Activated CD8-positive, alpha-beta memory T cell treated with anti-CD3 and anti-CD28 coated beads, Interleukin-2, amount 50 U/mL, for 1 hour (primary cell): Measurements from ENCODE around the gene ITGB2.
A peak's percentile ranks its signal among the peaks of the same experiment; 100 is the strongest.

Source experiments
- DNase-seq: peaks from one replicate; pipeline ENCODE4 v3.0.0-alpha.2; 2020; ENCODE audit errors: extremely low read depth

The ITGB2 gene

DNA sequence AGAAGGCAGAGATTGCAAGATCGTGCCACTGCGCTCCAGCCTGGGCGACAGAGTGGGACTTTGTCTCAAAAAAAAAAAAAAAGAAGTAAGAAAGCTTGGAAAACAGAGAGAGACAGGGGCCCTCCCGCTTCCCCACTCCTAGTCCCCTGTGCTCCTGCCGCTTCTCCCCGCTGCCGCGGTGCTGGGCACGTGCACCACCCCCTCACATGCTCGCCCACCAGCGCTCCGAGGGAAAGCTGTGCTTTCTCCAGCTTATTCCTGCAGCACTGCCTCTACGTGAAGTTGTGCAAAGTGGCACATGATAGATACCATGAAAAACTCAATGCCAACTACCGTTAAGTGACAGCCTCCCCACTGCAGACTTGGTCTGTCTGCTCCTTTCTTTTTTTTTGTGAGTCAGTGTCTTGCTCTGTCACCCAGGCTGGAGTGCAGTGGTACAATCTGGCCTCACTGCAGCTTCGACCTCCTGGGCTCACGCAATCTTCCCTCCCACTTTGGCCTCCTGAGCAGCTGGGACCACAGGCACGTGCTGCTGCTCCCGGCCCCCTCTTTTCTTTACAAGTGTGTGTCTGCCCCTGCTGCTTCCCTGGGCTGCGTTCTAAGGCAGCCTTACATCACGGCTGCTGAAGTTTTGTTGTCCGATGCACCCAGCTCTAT is 34.6 kb upstream of the ITGB2 start:
- no peak for DNase-seq

DNA sequence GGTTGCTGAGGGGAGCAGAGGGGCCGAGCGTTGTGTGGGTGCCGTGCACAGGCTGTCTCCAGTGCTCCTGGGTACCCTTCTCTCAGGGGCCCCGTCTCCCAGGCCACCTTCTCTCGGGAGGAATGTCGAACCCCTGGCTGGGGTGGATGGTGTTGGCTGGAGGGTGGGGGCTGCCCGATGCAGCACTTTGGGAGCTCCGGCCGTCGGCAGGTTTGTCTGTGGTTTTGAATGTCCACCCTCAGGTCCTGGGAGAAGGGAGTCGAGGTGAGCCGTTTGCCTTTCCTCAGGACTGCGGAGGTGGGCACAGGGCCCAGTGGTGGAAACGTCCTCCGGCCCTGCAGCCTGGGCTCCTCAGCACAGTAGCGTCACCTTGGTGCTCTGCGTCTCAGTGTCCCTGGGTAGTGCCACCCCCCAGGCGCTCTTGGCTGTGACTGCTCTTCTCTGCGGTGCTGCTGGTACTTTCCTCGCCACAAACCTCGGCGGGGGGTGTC is 33.6 kb upstream of the ITGB2 start:
- DNase-seq: no peak

DNA sequence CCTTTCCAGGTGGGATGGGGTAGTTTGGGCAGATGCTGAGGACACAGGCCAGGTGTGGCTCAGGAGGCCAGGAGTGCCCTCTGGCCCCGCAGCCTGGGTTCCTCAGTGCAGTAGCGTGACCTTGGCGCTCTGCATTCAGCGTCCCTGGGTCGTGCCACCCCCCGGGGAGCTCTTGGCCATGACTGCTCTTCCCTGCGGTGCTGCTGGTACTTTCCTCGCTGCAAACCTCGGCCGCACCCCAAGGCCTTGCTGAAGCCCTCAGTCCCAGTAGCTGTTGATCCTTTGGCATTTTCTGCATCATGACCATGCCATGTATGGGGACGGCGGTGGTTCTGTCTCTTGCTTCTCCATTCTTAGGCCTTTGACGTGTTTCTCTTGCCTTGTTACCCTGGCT is 32.9 kb upstream of the ITGB2 start:
- DNase-seq: no peak

DNA sequence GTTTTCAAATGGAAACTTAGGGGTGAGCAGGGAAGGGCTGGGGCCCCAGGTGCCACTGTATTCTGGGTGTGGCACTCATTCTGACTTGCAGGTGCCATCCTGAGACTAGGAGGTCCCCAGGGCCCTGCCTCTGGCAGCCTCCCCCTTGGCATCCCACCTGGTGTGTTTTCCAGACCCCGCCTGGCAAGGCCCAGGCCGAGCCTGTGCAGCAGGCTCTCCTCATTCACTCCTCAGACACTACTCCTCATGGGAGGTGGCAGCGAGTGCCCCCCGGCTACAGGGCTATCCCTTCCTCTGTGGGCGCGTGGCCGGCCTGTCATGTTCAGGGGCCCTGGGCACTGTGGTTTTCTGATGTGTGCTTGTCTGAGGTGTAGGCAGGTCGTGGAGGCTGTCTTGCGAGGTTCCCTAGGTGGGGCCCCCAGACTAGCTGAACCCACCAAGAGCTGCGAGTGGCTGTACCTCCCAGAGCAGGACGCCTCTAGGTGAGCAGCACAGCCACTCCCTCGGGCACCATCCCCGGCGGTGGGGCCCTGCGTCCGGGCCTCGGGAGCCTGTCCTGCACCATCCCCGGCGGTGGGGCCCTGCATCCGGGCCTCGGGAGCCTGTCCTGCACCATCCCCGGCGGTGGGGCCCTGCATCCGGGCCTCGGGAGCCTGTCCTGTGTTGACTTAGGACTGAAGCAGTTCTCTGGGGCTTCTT is 32.4 kb upstream of the ITGB2 start:
- no peak for DNase-seq

DNA sequence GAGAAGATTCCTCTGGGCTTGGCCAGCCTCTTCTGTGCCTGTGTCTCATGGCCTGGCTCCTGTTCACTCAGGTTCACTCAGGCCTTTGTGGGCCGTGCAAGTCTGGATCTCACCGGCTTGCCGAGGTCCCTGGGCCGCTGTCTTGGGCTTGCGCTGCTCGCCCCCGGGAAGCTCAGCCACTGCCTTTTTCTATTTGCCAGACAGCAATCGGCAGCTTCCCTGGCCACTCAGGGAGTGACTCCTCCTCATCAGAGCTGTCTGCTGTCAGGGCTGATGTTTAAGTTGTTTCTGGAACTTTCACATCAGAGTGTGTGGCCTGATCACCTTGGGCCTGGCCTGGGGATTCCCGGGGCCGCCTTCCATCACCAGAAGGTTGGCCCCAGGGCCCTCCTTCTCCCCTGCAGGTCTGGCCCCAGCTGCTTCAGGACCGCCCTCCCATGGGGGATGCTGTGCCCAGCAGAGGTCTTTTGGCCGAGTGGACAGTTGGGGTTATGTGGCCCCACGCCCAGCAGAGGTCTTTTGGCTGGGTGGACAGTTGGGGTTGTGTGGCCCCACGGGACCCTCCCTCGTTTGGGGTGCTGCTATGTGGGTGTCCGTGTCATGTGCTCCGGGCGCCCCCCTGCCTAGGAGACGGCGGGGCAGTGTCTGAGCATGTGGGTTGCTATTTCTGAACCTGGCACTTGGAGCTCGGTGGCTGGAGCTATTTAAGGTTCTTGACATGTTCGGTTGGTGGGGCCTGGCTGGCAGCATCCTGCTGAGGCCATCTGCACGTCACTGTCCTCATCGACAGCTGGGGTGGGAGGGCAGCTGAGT is 31.6 kb upstream of the ITGB2 start:
- no peak for DNase-seq

DNA sequence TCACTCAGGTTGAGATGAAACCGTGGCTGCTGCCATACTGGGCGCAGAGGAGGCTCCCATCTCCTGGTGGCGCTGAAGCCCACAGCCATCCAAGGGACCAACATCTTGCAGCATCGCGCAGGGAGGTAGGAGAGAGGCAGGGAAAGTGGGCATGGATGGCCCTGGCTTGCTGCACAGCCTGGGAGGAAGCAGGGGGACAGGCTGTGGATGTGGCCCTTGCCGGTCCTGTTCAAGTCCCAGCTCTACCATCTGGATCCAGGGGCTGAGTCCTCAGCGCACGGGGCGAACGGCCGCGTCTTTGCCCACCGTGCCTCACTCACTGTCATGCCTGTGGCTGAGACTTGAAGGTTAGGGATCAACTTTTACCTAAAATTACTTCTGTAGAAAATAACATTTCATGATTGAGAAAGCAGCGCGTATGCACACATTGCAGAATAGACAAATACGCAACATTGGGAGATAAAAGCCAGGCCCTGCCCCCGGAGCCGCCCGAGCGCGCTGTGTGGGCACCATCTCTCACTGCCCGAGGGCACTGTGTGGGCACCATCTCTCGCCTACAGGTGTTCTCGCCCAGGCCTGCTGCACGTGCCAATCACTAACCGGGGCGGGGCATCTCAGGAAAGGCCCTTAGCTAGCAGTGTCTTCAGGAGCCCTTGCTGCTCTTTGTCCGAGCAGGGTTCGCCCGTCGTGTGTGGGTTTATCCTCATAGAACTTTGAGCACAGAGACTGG is 30.7 kb upstream of the ITGB2 start:
- DNase-seq: no peak

DNA sequence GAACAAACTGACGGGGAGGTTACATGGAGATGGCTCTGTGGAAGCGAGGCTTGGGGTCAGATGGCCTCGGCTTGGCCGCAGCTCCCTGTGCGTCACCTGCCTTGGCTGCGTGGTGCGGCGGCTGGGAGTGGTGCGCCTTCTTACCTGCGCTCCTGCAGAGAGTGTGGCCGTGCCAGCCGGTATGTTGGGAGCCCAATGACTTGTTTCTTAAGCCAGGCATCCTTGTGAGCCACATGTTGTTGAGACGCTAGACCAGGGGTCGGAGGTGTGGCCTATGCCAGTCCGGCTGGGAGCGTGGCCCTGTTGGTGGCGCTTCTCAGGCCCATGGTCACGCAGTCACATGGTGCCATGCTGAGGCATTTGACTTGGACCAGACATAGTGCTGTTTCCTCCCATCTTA is 29.7 kb upstream of the ITGB2 start:
- DNase-seq: no peak

DNA sequence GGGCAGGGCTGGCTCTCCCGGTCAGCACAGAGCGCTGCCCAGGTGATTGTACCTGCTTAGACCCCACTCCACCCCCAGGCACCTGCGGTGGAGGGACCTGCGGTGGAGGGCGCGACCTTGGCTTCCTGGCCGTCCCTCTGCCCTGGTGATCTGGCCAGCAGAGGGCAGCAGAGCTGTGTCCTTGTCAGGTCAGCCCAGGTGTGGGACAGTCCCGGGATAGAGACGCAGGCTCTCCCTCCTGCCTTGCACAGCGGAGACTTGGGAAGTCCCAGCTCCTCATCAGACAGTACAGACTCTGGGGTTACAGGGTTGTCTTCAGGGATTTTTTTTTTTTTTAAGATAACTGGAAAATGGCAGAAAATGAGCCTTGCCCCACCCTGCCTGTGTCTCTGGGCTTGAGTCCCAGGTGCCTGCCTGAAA is 29.1 kb upstream of the ITGB2 start:
- DNase-seq: peak; percentile 38

DNA sequence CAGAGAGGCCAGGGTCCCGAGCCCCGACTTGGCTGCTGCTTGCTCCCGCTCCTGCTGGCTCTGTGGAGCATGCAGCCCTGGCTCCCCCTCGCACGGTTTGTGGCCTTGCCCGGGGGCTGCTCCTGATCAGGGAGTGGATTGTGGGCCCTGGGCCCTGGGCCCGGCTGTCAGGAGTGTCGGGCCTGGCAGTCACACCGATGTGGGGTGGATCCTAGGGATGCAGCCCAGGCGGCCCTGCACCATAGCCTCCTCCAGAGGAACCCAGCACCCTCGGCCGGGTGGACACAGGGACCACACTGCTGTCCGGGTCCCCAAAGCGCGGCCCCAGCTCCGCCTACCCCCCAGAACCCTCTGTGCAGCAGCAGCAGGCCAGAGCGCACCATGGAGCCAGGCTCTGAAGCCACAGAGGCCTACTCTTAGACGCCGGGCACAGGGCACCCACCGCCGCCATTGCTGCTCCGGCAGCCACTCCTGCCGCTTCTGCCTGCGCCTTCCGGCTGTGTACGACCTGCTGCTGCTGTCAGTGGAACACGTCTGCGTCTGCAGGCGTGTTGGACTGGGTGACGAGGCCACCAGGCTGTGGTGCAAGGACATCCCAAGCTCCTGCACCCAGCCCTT is 28.6 kb upstream of the ITGB2 start:
- DNase-seq: no peak

DNA sequence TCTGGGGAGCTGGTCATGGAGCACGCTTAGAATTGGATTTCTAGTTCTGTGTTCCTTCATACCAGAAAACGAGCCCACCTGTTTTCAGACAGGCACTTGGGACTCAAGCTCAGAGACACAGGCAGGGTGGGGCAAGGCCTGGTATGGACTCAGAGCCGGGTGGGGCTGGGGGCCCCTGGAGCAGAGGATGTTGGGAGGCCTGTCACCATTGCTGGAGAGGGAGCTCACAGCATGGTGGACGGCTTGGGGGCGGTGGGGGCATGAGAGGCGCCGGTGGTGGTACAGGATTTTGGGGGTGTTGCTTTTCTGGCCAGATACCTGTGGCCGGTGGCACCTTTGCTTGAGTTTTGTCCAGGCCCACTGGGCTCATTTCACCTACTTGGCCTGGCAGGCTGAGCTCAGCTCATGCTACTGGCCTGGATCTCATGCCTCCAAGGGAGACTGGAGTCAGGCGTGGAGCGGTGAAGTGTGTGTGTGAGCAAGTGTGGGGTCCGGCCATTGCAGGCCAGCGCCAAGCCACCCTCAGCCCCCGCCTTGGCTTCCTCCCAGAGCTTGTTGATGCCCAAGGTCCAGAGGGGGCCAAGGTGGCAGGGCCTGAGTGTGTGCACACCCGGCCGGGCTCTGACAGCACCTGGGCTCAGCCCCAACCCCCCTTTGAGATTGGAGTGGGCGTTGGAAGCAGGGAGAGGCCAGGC is 27.9 kb upstream of the ITGB2 start:
- no peak for DNase-seq

DNA sequence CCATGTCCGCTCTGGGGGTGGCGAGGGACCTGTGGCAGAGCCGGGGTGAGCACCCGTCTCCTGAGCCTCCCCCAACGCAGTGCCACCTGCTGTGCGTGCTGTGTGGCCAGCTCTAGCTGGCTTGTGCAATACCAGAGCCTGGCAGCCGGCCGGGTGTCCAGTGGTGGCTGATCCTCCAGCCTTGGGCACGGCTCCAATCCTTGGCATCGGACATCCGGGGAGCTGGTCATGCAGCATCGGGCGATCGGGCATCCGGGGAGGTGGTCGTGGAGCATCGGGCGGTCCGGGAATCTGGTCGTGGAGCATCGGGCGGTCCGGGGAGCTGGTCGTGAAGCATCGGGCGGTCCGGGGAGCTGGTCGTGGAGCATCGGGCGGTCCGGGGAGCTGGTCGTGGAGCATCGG is 27.2 kb upstream of the ITGB2 start:
- no peak for DNase-seq

DNA sequence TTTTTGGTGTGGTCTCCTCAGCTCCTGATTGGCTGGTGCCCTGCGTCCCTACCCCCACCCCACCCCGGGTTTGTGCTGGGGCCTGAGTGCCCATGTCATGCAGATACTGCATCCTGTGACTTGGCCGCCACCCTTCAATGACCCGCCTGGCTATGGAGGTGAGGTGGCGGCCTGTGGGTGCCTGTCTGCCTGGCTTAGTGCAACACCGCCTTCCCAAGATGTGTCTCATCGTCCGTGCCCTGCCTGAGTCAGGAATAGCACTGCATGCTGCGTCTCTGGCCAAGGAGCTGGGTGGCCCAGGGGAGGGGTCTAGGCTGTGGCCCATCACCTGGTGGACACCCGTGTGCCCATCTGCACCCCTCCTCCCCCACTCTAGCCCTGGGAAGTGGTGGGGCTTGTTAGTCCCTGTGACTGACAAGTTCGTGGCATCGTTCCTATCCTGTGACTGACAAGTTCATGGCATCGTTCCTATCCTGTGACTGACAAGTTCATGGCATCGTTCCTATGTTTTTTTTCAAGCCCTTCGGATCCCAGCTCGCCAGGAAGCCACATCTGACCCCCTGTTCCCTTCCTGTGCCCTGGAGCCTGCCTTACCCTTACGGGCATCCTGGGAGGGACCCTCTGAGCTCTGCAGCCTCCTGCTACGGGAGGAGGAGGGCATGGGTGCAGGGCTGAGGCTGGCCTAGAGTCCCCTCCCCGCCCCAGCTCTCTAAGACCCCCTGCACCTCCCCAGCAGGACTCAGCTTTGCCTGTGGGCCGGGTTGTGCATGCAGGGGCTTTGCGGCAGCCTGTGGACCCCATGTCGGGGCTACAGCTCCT is 26.6 kb upstream of the ITGB2 start:
- no peak for DNase-seq

DNA sequence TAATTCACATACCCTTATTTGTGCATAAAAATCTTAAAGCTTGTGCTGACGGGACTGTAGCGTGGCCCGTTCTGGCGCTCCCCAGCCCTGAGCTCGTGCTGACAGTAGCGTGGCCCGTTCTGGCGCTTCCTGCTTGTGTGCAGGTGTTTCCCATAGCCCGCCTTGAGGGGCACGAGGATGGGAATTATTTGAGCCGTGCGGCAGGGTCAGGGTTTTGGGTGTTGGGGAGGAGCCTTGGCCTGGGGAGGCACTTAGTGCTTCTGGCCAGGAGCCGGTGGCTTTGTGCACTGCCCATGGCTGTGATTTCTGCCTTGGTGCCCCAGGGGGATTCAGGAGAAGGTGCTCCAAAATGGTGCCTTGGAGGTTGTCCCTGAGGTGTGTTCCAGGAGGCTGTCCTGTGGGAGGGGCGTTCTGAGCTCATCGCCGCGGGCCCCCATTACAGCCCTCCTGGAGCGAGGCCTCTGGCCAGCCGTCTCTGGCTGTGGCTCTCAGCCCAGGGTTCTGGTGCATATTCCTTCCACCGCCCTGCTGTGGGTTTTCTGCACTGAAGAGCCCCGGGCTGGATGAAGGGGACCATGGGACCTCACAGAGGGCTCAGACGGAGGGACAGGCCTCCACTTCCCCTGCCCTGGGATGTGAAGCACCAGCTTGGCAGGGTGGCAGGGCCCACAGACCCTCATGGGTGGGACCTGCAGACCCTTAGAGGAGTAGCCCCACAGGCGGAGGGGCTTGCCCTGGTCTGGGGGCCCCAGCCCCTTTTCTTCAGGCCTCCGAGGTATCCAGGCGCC is 25.7 kb upstream of the ITGB2 start:
- no peak for DNase-seq

DNA sequence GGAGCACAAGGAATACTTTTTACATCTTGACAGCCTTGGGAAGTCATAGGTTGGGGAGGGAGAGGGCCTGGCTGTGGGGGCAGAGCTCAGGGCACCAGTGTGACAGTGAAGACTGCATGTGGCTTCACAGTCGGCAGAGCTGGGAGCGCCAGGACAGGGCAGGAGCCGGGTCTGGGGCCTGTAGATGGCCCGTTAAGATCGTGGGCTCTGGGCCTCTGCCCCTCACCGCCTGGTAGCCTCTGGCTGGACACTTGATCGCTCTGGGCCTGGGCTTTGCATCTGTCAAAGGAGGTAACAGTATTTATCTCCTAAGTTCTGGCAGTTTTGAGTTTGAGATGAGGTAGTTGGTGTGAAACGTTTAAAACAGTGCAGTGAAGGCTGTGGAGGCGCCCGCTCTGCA is 23.9 kb upstream of the ITGB2 start:
- no peak for DNase-seq

DNA sequence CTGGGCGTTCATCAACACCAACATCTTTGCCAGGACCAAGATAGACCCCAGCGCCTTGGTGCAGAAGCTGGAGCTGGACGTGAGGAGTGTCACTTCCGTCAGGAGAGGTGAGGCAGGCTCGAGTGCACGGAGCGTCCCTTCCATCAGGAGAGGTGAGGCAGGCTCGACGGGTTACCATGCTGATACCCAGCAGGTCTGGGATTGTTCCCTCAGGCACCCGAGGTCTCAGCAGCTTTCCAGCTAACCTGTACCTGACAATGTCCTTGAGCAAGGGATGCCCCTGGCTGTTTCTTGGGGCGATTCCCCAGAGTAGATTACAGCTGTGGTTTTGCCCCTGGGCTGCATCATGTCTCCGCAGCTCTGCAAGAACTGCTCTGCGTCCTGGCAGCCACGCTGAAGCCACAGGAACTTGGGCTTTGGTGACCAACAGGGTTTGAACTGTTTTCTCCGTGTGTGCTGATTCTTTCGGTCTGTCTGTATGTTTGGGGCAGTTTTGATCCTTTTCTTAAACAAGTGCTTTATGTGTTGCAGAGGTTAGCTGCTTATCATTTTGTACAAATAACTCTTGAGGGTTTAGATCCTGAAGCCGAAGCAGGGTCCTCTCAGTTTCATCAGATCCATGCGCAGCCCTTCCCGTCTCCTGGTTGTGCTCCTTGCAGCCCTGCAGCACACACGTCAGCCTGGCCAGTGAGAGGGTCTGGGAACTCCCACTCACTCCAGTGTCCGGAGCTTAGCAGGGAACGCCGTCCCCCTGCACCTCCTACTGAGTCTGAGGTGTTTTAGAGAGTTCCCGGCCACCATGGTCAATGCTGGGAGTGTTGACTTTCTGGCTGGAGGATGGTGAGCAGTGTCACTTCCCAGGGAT is 23.2 kb upstream of the ITGB2 start:
- DNase-seq: no peak

DNA sequence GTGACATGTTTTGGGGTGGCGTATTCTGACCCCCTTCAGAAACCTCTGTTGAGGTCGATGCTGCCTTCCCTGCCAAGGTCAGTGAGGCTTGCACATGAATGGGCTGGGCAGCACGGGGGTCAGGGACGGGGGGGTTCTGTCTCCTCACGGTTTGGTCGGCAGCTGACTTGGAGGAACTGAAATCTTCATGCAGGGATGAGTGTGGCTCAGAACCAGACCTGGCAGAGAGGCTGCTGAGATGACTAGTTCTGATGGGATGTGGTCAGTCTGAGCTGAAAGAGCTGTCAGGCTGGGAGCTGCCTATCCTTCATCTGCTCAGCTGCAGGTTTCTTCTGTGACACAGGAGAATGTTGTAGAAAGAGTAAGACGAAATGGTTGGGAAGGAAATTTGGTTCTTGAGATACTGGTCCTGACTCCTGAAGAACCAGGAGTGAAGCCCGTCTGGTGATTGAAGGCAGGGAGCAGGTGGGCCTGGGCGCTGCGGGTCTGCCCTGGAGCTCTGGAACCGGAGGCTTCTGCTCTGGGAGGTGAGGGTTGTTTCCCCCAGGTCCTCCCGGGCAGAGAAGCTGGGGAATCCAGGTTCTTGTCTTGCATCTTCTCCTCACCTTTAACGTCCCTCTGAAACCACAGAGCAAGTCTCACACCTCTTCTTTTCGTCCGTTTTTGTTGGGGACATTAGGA is 22.4 kb upstream of the ITGB2 start:
- no peak for DNase-seq

DNA sequence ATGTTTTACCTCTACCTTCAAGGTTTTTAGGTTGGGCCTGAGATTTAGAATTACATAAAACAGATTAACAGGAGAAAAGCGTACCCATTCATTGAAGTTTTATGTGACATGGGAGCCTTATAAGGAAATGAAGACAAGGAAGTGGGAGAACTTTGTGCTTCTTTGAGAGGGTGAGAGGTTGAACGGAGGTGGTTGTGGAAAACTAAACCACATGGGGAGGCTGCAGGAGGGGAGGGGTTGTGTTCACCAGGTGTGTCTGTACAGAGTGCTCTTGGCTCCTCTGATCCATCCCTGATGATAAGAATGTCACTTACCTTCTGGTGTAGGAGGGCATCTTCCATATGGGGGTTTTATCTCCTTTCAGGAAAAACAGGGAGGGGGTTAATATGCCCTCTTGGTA is 21.9 kb upstream of the ITGB2 start:
- DNase-seq: no peak

DNA sequence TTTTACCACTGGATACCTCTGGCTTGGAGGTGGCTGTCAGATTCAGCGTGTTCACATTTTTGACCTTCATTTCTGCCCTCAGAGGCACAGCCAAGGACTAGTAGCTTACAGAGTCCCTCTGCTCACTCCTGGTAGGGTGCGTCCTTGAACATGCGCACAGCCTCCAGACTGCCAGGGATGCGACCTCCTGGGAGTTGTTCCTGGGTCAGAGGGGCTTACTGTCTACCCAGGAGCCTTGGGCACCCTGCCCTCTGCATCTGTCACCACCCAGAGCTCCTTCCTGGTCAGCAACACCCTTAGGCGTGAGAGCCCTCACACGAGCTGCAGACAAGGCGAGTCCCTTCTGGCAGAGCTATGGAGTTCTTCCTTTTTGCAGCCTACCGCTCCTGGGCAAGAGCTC is 20.9 kb upstream of the ITGB2 start:
- no peak for DNase-seq
